ENCODE results near the gene FARS2. TPM values are rescaled to one million over a fixed set of nuclear protein-coding genes. Genes with fewer than 3 reads are reported as not detected.

The FARS2 gene
- polyA plus RNA-seq, 2 of the 4 experiments (the other 2 are of a cell fraction) = 12.9 to 17.5 TPM

DNA sequence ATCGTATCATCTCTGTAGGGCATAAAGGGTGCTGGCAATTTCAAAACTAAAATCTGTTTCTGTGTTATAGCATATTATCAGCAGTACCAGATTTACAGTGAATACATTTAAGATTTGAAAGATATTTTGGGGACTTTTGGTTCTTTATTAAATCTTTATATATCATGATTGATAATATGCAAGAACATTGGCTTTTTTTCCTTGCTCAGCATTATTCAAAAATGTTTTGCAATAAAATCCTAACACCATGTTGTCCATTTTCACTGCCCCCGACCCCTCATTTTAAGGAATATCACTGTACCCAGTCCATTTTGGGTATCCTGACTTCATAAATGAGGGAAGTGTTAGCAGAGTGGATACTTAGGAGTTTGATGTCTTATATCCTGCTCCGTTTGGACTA, 16.3 kb downstream of the FARS2 start:
- Histone ChIP-seq H3K4me2 (no peak overlapping the region), H3K9me3 (no peaks in the 10 kb centered on the region), H3K4me3 (no peak overlapping the region), H3K4me1 (no peaks in the 10 kb centered on the region), H3K27ac (no peak overlapping the region)
- no peak for DNase-seq (ENCODE audit: low read depth in 1 of 2, low spot score in 1 of 2)
- no peak for FAIRE-seq
- ChIA-PET POLR2A (no interaction called here), CTCF (interaction anchor here (1.0 kb wide), 1 partner anchor 85 kb away, joined by 3 read pairs; no protein-coding TSS in a partner anchor)
- ATAC-seq = no peak
- 80% methylated on average over 3 of the region's 3 CpGs for WGBS (ENCODE audit: missing lambda C conversion rate)
- TF ChIP-seq EHMT2 (IDR thresholded peaks at IDR 0.05; ENCODE audit: low read depth) (no peak), MAFK (IDR thresholded peaks at IDR 0.05; ENCODE audit: partially characterized antibody) (peak; percentile 59)

- FAIRE-seq = no peak
- POLR2A ChIA-PET = no interaction called here
- TF ChIP-seq, protein P1, sequence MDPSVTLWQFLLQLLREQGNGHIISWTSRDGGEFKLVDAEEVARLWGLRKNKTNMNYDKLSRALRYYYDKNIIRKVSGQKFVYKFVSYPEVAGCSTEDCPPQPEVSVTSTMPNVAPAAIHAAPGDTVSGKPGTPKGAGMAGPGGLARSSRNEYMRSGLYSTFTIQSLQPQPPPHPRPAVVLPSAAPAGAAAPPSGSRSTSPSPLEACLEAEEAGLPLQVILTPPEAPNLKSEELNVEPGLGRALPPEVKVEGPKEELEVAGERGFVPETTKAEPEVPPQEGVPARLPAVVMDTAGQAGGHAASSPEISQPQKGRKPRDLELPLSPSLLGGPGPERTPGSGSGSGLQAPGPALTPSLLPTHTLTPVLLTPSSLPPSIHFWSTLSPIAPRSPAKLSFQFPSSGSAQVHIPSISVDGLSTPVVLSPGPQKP (IDR thresholded peaks at IDR 0.05; ENCODE audit: low read depth, low read length) = no peak
- TF ChIP-seq PHF8 (IDR thresholded peaks at IDR 0.05; ENCODE audit: borderline replicate concordance, low read depth) (no peak), POLR2A (IDR thresholded peaks at IDR 0.05; ENCODE audit: low read length) (no peak), KDM5A (IDR thresholded peaks at IDR 0.05) (no peak), MAZ (IDR thresholded peaks at IDR 0.05; ENCODE audit: borderline replicate concordance, low read depth, low read length) (no peak), GATA3 (IDR thresholded peaks at IDR 0.05; ENCODE audit: borderline replicate concordance) (no peak), RFX5 (IDR thresholded peaks at IDR 0.05) (no peak), ZNF302 (CRISPR knock-in tag; IDR thresholded peaks at IDR 0.05) (no peak), NFE2L2 (conservative IDR thresholded peaks at IDR 0.05; ENCODE audit: low read length) (no peak)
- TF ChIP-seq, protein P2, sequence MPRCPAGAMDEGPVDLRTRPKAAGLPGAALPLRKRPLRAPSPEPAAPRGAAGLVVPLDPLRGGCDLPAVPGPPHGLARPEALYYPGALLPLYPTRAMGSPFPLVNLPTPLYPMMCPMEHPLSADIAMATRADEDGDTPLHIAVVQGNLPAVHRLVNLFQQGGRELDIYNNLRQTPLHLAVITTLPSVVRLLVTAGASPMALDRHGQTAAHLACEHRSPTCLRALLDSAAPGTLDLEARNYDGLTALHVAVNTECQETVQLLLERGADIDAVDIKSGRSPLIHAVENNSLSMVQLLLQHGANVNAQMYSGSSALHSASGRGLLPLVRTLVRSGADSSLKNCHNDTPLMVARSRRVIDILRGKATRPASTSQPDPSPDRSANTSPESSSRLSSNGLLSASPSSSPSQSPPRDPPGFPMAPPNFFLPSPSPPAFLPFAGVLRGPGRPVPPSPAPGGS (IDR thresholded peaks at IDR 0.05) = no peak
- TF ChIP-seq, protein P3, sequence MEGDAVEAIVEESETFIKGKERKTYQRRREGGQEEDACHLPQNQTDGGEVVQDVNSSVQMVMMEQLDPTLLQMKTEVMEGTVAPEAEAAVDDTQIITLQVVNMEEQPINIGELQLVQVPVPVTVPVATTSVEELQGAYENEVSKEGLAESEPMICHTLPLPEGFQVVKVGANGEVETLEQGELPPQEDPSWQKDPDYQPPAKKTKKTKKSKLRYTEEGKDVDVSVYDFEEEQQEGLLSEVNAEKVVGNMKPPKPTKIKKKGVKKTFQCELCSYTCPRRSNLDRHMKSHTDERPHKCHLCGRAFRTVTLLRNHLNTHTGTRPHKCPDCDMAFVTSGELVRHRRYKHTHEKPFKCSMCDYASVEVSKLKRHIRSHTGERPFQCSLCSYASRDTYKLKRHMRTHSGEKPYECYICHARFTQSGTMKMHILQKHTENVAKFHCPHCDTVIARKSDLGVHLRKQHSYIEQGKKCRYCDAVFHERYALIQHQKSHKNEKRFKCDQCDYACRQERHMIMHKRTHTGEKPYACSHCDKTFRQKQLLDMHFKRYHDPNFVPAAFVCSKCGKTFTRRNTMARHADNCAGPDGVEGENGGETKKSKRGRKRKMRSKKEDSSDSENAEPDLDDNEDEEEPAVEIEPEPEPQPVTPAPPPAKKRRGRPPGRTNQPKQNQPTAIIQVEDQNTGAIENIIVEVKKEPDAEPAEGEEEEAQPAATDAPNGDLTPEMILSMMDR (IDR thresholded peaks at IDR 0.05) = no peak
- no peaks in the 10 kb centered on the region for H3K9me3 ChIP-seq
- DNase-seq (ENCODE audit: low read depth in 1 of 2, low spot score in 1 of 2) = no peak
- ATAC-seq = no peak
- 87% methylated on average over 5 of the region's 5 CpGs for WGBS (ENCODE audit: missing lambda C conversion rate)
- no peak overlapping the region for H3K4me2 ChIP-seq
- CTCF ChIA-PET = interaction anchor here (1.0 kb wide), 1 partner anchor 85 kb away, joined by 3 read pairs; no protein-coding TSS in a partner anchor
- H3K4me3 ChIP-seq = no peak overlapping the region
- no peaks in the 10 kb centered on the region for H3K4me1 ChIP-seq
- no peak overlapping the region for H3K27ac ChIP-seq
These were observed 16.7 kb downstream of the FARS2 start for GRCh38 chr6:5278047-5278446.

DNA sequence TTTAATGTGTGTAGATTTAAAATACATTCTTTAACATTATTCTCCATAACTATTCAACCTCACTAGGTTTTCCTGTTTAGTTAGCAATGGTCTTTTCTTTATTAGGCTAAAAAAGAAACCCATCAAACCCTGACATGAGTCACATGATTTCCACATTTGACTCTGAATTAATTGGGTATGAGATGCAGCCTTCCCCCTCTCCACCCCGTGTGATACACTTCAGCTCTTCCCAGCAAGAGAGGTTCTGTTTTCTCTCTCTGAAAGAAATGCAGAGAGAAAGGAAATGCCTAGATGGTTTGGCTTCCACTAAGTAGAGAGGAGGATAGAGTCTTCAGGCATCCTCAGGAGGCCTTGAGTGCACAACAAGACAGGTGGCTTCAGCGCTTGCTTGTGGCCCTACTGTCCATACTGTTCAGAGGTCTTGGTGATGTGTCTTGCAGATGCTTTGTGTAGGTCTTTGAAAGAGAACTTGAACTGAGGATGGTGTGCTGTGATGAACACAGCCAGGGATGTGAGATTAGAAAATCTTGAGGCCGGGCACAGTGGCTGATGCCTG, 17.3 kb downstream of the FARS2 start:
- ATAC-seq (no peak), FAIRE-seq (no peak), DNase-seq (ENCODE audit: low read depth in 1 of 2, low spot score in 1 of 2) (no peak)
- CTCF ChIA-PET = interaction anchor here (1.0 kb wide), 1 partner anchor 86 kb away, joined by 3 read pairs; no protein-coding TSS in a partner anchor
- WGBS (ENCODE audit: missing lambda C conversion rate) = 98% methylated on average over 3 of the region's 3 CpGs
- POLR2A ChIA-PET = no interaction called here
- H3K9me3 ChIP-seq = no peaks in the 10 kb centered on the region
- no peak overlapping the region for H3K4me2 ChIP-seq
- H3K4me3 ChIP-seq = no peak overlapping the region
- TF ChIP-seq, protein P4, sequence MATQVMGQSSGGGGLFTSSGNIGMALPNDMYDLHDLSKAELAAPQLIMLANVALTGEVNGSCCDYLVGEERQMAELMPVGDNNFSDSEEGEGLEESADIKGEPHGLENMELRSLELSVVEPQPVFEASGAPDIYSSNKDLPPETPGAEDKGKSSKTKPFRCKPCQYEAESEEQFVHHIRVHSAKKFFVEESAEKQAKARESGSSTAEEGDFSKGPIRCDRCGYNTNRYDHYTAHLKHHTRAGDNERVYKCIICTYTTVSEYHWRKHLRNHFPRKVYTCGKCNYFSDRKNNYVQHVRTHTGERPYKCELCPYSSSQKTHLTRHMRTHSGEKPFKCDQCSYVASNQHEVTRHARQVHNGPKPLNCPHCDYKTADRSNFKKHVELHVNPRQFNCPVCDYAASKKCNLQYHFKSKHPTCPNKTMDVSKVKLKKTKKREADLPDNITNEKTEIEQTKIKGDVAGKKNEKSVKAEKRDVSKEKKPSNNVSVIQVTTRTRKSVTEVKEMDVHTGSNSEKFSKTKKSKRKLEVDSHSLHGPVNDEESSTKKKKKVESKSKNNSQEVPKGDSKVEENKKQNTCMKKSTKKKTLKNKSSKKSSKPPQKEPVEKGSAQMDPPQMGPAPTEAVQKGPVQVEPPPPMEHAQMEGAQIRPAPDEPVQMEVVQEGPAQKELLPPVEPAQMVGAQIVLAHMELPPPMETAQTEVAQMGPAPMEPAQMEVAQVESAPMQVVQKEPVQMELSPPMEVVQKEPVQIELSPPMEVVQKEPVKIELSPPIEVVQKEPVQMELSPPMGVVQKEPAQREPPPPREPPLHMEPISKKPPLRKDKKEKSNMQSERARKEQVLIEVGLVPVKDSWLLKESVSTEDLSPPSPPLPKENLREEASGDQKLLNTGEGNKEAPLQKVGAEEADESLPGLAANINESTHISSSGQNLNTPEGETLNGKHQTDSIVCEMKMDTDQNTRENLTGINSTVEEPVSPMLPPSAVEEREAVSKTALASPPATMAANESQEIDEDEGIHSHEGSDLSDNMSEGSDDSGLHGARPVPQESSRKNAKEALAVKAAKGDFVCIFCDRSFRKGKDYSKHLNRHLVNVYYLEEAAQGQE (IDR thresholded peaks at IDR 0.05) = no peak
- TF ChIP-seq ZSCAN20 (CRISPR knock-in tag; IDR thresholded peaks at IDR 0.05) (no peak), HDAC2 (IDR thresholded peaks at IDR 0.05) (no peak), EHF (CRISPR knock-in tag; IDR thresholded peaks at IDR 0.05) (no peak)
- H3K27ac ChIP-seq = no peak overlapping the region
- no peaks in the 10 kb centered on the region for H3K4me1 ChIP-seq

All from A549 (cell line).